HG03354 (cell line): ENCODE results near the gene PGAM2.

Experiments
- ATAC-seq: cut with Tn5 transposase; IDR thresholded peaks from one replicate; pipeline ENCODE4 v1.9.1; 2021; ENCODE audit warnings: mild to moderate bottlenecking; ENCODE audit not compliant: unreplicated experiment, poor library complexity, severe bottlenecking

PGAM2 gene

GRCh38 chr7:44072364-44073231 is 7.2 kb upstream of the PGAM2 start:
- ATAC-seq = no peak

- ATAC-seq = no peak
Observed at GRCh38 chr7:44071726-44072363, 6.5 kb upstream of the PGAM2 start.

GRCh38 chr7:44068054-44068453 is 2.7 kb upstream of the PGAM2 start:
- ATAC-seq = no peak

- ATAC-seq = no peak
Observed at GRCh38 chr7:44067064-44067951, 1.9 kb upstream of the PGAM2 start.

GRCh38 chr7:44066494-44067063 is 1.2 kb upstream of the PGAM2 start:
- no peak for ATAC-seq

- no peak for ATAC-seq
Observed at GRCh38 chr7:44066111-44066460, 719 bp upstream of the PGAM2 start.

- no peak for ATAC-seq
Observed at GRCh38 chr7:44064791-44065430, 456 bp downstream of the PGAM2 start.

- no peak for ATAC-seq
Observed at GRCh38 chr7:44063894-44064651, 1.3 kb downstream of the PGAM2 start.

GRCh38 chr7:44063547-44063893 is 1.8 kb downstream of the PGAM2 start:
- no peak for ATAC-seq

GRCh38 chr7:44062903-44063295 is 2.5 kb downstream of the PGAM2 start:
- ATAC-seq = no peak

GRCh38 chr7:44062180-44062902 is 3.0 kb downstream of the PGAM2 start:
- no peak for ATAC-seq

- ATAC-seq = no peak
Observed at GRCh38 chr7:44061645-44062179, 3.7 kb downstream of the PGAM2 start.

- no peak for ATAC-seq
Observed at GRCh38 chr7:44060948-44061644, 4.3 kb downstream of the PGAM2 start.

- no peak for ATAC-seq
Observed at GRCh38 chr7:44060091-44060947, 5.0 kb downstream of the PGAM2 start.

GRCh38 chr7:44059219-44060090 is 5.9 kb downstream of the PGAM2 start:
- no peak for ATAC-seq

GRCh38 chr7:44058759-44059218 is 6.6 kb downstream of the PGAM2 start:
- ATAC-seq = no peak
